IMR-90 (cell line): ENCODE data around the gene CAST.

Source experiments
- MAZ ChIP-seq: IDR thresholded peaks from 2 replicates; pipeline ENCODE4 v1.6.1; 2012; ENCODE audit warnings: low read depth, mild to moderate bottlenecking, low read length, improper control_type of control experiment, moderate library complexity, borderline replicate concordance
- RAD21 ChIP-seq: IDR thresholded peaks from 2 replicates; pipeline ENCODE4 v1.6.1; 2012; ENCODE audit warnings: low read length, improper control_type of control experiment
- RCOR1 ChIP-seq: IDR thresholded peaks from 2 replicates; pipeline ENCODE4 v1.6.1; 2012; ENCODE audit warnings: mild to moderate bottlenecking, low read length, improper control_type of control experiment; ENCODE audit not compliant: insufficient replicate concordance
- TF ChIP-seq, protein P1 (sequence below): conservative IDR thresholded peaks from 2 replicates; pipeline ENCODE4 v1.5.1; 2012; ENCODE audit warnings: mild to moderate bottlenecking, low read depth, low read length, improper control_type of control experiment

DNA sequence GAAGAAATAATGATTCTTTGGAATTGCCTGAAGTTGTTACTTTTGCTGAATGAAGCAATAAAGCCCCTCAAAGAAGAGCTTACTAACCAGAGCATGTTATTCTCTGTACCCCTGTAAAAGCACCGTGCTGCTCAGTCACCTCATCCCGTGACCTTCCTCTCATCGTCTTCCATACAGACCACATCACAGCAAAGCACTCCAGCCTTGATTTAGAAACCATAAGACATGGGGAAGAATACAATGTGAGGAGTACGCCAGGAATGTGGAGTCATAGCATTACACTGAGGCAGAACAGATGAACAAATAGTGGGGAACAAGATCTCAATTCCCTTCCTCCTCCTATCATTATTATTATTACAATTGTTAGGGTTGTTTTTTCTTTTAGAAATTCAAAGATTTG is 96.4 kb downstream of the CAST start:
- TF ChIP-seq MAZ (no peak), RCOR1 (no peak), RAD21 (no peak)
- TF ChIP-seq, protein P1, sequence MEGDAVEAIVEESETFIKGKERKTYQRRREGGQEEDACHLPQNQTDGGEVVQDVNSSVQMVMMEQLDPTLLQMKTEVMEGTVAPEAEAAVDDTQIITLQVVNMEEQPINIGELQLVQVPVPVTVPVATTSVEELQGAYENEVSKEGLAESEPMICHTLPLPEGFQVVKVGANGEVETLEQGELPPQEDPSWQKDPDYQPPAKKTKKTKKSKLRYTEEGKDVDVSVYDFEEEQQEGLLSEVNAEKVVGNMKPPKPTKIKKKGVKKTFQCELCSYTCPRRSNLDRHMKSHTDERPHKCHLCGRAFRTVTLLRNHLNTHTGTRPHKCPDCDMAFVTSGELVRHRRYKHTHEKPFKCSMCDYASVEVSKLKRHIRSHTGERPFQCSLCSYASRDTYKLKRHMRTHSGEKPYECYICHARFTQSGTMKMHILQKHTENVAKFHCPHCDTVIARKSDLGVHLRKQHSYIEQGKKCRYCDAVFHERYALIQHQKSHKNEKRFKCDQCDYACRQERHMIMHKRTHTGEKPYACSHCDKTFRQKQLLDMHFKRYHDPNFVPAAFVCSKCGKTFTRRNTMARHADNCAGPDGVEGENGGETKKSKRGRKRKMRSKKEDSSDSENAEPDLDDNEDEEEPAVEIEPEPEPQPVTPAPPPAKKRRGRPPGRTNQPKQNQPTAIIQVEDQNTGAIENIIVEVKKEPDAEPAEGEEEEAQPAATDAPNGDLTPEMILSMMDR = no peak
